ENCODE results near the gene CST9.

The CST9 gene

GRCh38 chr20:23608251-23608846 lies 2.6 kb upstream of the CST9 start:
- H3K27me3 ChIP-seq (ENCODE audit: control insufficient read depth, insufficient read depth, low read length): no peaks in the 10 kb centered on the region
- no peaks in the 10 kb centered on the region for H3K36me3 ChIP-seq (ENCODE audit: control insufficient read depth, insufficient read depth, low read length)
- H3K27ac ChIP-seq (ENCODE audit: low read depth, low read length): no peak overlapping the region
- H3K9ac ChIP-seq (ENCODE audit: low read length): no peak overlapping the region
- H3K4me3 ChIP-seq (ENCODE audit: low read length): no peak overlapping the region
- no peaks in the 10 kb centered on the region for H3K4me1 ChIP-seq (ENCODE audit: control insufficient read depth, insufficient read depth, low read length)

GRCh38 chr20:23607497-23608245 lies 2.0 kb upstream of the CST9 start:
- no peak overlapping the region for H3K4me3 ChIP-seq (ENCODE audit: low read length)
- H3K27ac ChIP-seq (ENCODE audit: low read depth, low read length): no peak overlapping the region
- no peaks in the 10 kb centered on the region for H3K36me3 ChIP-seq (ENCODE audit: control insufficient read depth, insufficient read depth, low read length)
- no peak overlapping the region for H3K9ac ChIP-seq (ENCODE audit: low read length)
- H3K27me3 ChIP-seq (ENCODE audit: control insufficient read depth, insufficient read depth, low read length): no peaks in the 10 kb centered on the region
- no peaks in the 10 kb centered on the region for H3K4me1 ChIP-seq (ENCODE audit: control insufficient read depth, insufficient read depth, low read length)

- no peak overlapping the region for H3K9ac ChIP-seq (ENCODE audit: low read length)
- H3K36me3 ChIP-seq (ENCODE audit: control insufficient read depth, insufficient read depth, low read length): no peaks in the 10 kb centered on the region
- no peak overlapping the region for H3K4me3 ChIP-seq (ENCODE audit: low read length)
- H3K4me1 ChIP-seq (ENCODE audit: control insufficient read depth, insufficient read depth, low read length): no peaks in the 10 kb centered on the region
- H3K27ac ChIP-seq (ENCODE audit: low read depth, low read length): no peak overlapping the region
- no peaks in the 10 kb centered on the region for H3K27me3 ChIP-seq (ENCODE audit: control insufficient read depth, insufficient read depth, low read length)
Measured at GRCh38 chr20:23606652-23607049, 934 bp upstream of the CST9 start.

- no peaks in the 10 kb centered on the region for H3K4me1 ChIP-seq (ENCODE audit: control insufficient read depth, insufficient read depth, low read length)
- no peaks in the 10 kb centered on the region for H3K27me3 ChIP-seq (ENCODE audit: control insufficient read depth, insufficient read depth, low read length)
- no peak overlapping the region for H3K9ac ChIP-seq (ENCODE audit: low read length)
- no peak overlapping the region for H3K4me3 ChIP-seq (ENCODE audit: low read length)
- no peaks in the 10 kb centered on the region for H3K36me3 ChIP-seq (ENCODE audit: control insufficient read depth, insufficient read depth, low read length)
- no peak overlapping the region for H3K27ac ChIP-seq (ENCODE audit: low read depth, low read length)
Measured at GRCh38 chr20:23604306-23604705, 1.4 kb downstream of the CST9 start.

- Histone ChIP-seq H3K27ac (ENCODE audit: low read depth, low read length) (no peak overlapping the region), H3K4me1 (ENCODE audit: control insufficient read depth, insufficient read depth, low read length) (no peaks in the 10 kb centered on the region), H3K4me3 (ENCODE audit: low read length) (no peak overlapping the region), H3K27me3 (ENCODE audit: control insufficient read depth, insufficient read depth, low read length) (no peaks in the 10 kb centered on the region), H3K36me3 (ENCODE audit: control insufficient read depth, insufficient read depth, low read length) (no peaks in the 10 kb centered on the region), H3K9ac (ENCODE audit: low read length) (no peak overlapping the region)
Measured at GRCh38 chr20:23603321-23603720, 2.4 kb downstream of the CST9 start.

- Histone ChIP-seq H3K4me1 (ENCODE audit: control insufficient read depth, insufficient read depth, low read length) (no peaks in the 10 kb centered on the region), H3K27me3 (ENCODE audit: control insufficient read depth, insufficient read depth, low read length) (no peaks in the 10 kb centered on the region)
Measured at GRCh38 chr20:23602699-23603098, 3.0 kb downstream of the CST9 start.

GRCh38 chr20:23602241-23602640 lies 3.5 kb downstream of the CST9 start:
- H3K9ac ChIP-seq (ENCODE audit: low read length): no peak overlapping the region
- no peaks in the 10 kb centered on the region for H3K4me1 ChIP-seq (ENCODE audit: control insufficient read depth, insufficient read depth, low read length)
- H3K27ac ChIP-seq (ENCODE audit: low read depth, low read length): no peak overlapping the region
- H3K27me3 ChIP-seq (ENCODE audit: control insufficient read depth, insufficient read depth, low read length): no peaks in the 10 kb centered on the region
- no peaks in the 10 kb centered on the region for H3K36me3 ChIP-seq (ENCODE audit: control insufficient read depth, insufficient read depth, low read length)
- H3K4me3 ChIP-seq (ENCODE audit: low read length): no peak overlapping the region

More at GRCh38 chr20:23602699-23603098, 3.0 kb downstream of the CST9 start:
- H3K4me3 ChIP-seq (ENCODE audit: low read length): no peak overlapping the region
- H3K27ac ChIP-seq (ENCODE audit: low read depth, low read length): no peak overlapping the region
- no peak overlapping the region for H3K9ac ChIP-seq (ENCODE audit: low read length)
- no peaks in the 10 kb centered on the region for H3K36me3 ChIP-seq (ENCODE audit: control insufficient read depth, insufficient read depth, low read length)

GRCh38 chr20:23601715-23602114 lies 4.0 kb downstream of the CST9 start:
- Histone ChIP-seq H3K4me3 (ENCODE audit: low read length) (no peak overlapping the region), H3K4me1 (ENCODE audit: control insufficient read depth, insufficient read depth, low read length) (no peaks in the 10 kb centered on the region)

GRCh38 chr20:23598481-23598880 lies 7.2 kb downstream of the CST9 start:
- Histone ChIP-seq H3K4me3 (ENCODE audit: low read length) (no peak overlapping the region), H3K9ac (ENCODE audit: low read length) (no peak overlapping the region), H3K27ac (ENCODE audit: low read depth, low read length) (no peak overlapping the region), H3K36me3 (ENCODE audit: control insufficient read depth, insufficient read depth, low read length) (no peaks in the 10 kb centered on the region), H3K27me3 (ENCODE audit: control insufficient read depth, insufficient read depth, low read length) (no peaks in the 10 kb centered on the region), H3K4me1 (ENCODE audit: control insufficient read depth, insufficient read depth, low read length) (no peaks in the 10 kb centered on the region)

More at GRCh38 chr20:23601715-23602114, 4.0 kb downstream of the CST9 start:
- no peak overlapping the region for H3K27ac ChIP-seq (ENCODE audit: low read depth, low read length)
- no peaks in the 10 kb centered on the region for H3K36me3 ChIP-seq (ENCODE audit: control insufficient read depth, insufficient read depth, low read length)
- no peak overlapping the region for H3K9ac ChIP-seq (ENCODE audit: low read length)
- no peaks in the 10 kb centered on the region for H3K27me3 ChIP-seq (ENCODE audit: control insufficient read depth, insufficient read depth, low read length)

GRCh38 chr20:23596579-23597250 lies 9.0 kb downstream of the CST9 start:
- Histone ChIP-seq H3K4me1 (ENCODE audit: control insufficient read depth, insufficient read depth, low read length) (no peaks in the 10 kb centered on the region), H3K4me3 (ENCODE audit: low read length) (no peak overlapping the region), H3K27ac (ENCODE audit: low read depth, low read length) (no peak overlapping the region), H3K27me3 (ENCODE audit: control insufficient read depth, insufficient read depth, low read length) (no peaks in the 10 kb centered on the region), H3K36me3 (ENCODE audit: control insufficient read depth, insufficient read depth, low read length) (no peaks in the 10 kb centered on the region), H3K9ac (ENCODE audit: low read length) (no peak overlapping the region)

GRCh38 chr20:23595941-23596340 lies 9.8 kb downstream of the CST9 start:
- H3K36me3 ChIP-seq (ENCODE audit: control insufficient read depth, insufficient read depth, low read length): no peaks in the 10 kb centered on the region
- H3K27ac ChIP-seq (ENCODE audit: low read depth, low read length): no peak overlapping the region
- H3K4me1 ChIP-seq (ENCODE audit: control insufficient read depth, insufficient read depth, low read length): no peaks in the 10 kb centered on the region
- no peak overlapping the region for H3K4me3 ChIP-seq (ENCODE audit: low read length)
- H3K9ac ChIP-seq (ENCODE audit: low read length): no peak overlapping the region
- H3K27me3 ChIP-seq (ENCODE audit: control insufficient read depth, insufficient read depth, low read length): no peaks in the 10 kb centered on the region

- Histone ChIP-seq H3K27me3 (ENCODE audit: control insufficient read depth, insufficient read depth, low read length) (peaks cover 2% of the 10 kb centered on the region), H3K4me3 (ENCODE audit: low read length) (no peak overlapping the region), H3K36me3 (ENCODE audit: control insufficient read depth, insufficient read depth, low read length) (no peaks in the 10 kb centered on the region)
Measured at GRCh38 chr20:23588434-23589403, 17.0 kb downstream of the CST9 start.

More at GRCh38 chr20:23588434-23589403, 17.0 kb downstream of the CST9 start:
- no peak overlapping the region for H3K9ac ChIP-seq (ENCODE audit: low read length)
- H3K27ac ChIP-seq (ENCODE audit: low read depth, low read length): no peak overlapping the region
- H3K4me1 ChIP-seq (ENCODE audit: control insufficient read depth, insufficient read depth, low read length): no peaks in the 10 kb centered on the region

All from rectal smooth muscle tissue (tissue), 1 donor.